HL-60 (cell line): ENCODE data around the gene ANKRD33B.

Source experiments
- GABPA ChIP-seq: IDR thresholded peaks from 2 replicates; pipeline ENCODE4 v1.6.1; 2012; ENCODE audit warnings: low read depth
- POLR2AphosphoS5 ChIP-seq: IDR thresholded peaks from 2 replicates; pipeline ENCODE4 v1.6.1; 2012; ENCODE audit warnings: low read depth
- SPI1 ChIP-seq: IDR thresholded peaks from 2 replicates; pipeline ENCODE4 v1.6.1; 2012; ENCODE audit warnings: low read depth, mild to moderate bottlenecking, borderline replicate concordance
- TF ChIP-seq, protein P1 (sequence below): IDR thresholded peaks from one replicate; pipeline ENCODE4 v1.5.1; 2011; ENCODE audit warnings: low read length, control low read depth, inconsistent platforms; ENCODE audit not compliant: insufficient read depth
- TF ChIP-seq, protein P2 (sequence below): IDR thresholded peaks from 2 replicates; pipeline ENCODE4 v1.6.1; 2012; ENCODE audit warnings: low read depth; ENCODE audit not compliant: insufficient replicate concordance

DNA sequence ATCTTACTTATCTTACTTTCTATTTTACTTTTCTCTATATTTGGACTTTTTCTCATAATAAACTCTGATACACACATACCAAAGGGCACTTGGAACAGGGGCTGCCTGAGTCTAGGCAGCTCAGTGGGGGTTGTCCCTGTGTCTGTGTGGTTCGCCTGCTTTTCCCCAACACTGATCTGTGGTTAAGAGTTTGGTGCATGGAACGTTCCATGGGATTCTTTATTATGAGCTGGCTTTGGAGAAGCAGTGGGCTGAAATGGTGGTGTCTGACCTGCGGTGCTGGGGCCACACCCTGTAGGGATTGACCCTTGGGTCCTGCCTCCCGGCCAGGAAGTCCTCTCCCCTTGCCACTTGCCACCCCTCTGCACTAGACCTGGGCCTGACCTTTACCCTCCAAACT, 47.4 kb downstream of the ANKRD33B start:
- TF ChIP-seq, protein P1, sequence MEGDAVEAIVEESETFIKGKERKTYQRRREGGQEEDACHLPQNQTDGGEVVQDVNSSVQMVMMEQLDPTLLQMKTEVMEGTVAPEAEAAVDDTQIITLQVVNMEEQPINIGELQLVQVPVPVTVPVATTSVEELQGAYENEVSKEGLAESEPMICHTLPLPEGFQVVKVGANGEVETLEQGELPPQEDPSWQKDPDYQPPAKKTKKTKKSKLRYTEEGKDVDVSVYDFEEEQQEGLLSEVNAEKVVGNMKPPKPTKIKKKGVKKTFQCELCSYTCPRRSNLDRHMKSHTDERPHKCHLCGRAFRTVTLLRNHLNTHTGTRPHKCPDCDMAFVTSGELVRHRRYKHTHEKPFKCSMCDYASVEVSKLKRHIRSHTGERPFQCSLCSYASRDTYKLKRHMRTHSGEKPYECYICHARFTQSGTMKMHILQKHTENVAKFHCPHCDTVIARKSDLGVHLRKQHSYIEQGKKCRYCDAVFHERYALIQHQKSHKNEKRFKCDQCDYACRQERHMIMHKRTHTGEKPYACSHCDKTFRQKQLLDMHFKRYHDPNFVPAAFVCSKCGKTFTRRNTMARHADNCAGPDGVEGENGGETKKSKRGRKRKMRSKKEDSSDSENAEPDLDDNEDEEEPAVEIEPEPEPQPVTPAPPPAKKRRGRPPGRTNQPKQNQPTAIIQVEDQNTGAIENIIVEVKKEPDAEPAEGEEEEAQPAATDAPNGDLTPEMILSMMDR = no peak
- TF ChIP-seq, protein P2, sequence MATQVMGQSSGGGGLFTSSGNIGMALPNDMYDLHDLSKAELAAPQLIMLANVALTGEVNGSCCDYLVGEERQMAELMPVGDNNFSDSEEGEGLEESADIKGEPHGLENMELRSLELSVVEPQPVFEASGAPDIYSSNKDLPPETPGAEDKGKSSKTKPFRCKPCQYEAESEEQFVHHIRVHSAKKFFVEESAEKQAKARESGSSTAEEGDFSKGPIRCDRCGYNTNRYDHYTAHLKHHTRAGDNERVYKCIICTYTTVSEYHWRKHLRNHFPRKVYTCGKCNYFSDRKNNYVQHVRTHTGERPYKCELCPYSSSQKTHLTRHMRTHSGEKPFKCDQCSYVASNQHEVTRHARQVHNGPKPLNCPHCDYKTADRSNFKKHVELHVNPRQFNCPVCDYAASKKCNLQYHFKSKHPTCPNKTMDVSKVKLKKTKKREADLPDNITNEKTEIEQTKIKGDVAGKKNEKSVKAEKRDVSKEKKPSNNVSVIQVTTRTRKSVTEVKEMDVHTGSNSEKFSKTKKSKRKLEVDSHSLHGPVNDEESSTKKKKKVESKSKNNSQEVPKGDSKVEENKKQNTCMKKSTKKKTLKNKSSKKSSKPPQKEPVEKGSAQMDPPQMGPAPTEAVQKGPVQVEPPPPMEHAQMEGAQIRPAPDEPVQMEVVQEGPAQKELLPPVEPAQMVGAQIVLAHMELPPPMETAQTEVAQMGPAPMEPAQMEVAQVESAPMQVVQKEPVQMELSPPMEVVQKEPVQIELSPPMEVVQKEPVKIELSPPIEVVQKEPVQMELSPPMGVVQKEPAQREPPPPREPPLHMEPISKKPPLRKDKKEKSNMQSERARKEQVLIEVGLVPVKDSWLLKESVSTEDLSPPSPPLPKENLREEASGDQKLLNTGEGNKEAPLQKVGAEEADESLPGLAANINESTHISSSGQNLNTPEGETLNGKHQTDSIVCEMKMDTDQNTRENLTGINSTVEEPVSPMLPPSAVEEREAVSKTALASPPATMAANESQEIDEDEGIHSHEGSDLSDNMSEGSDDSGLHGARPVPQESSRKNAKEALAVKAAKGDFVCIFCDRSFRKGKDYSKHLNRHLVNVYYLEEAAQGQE = no peak
- TF ChIP-seq POLR2AphosphoS5 (no peak), GABPA (no peak), SPI1 (no peak)
